H1 (cell line): Measurements from ENCODE around the gene PKP3. TPM values are rescaled to one million over a fixed set of nuclear protein-coding genes. Genes with fewer than 3 reads are reported as not detected.

Experiments used
- CTCF ChIA-PET: fragments of 300-600 bp; sonication (Branson Sonifier 250); formaldehyde crosslinking; loops from one replicate; lab custom pipeline; 2021; ENCODE audit not compliant: partially characterized antibody; lab: Charles Lee
- POLR2A ChIA-PET: fragments of 300-600 bp; sonication (Branson Sonifier 250); formaldehyde crosslinking; loops from one replicate; lab custom pipeline; 2021; ENCODE audit warnings: inconsistent platforms; ENCODE audit not compliant: partially characterized antibody; lab: Charles Lee
- DNase-seq, 2 experiments: peaks; one replicate each; pipeline versions ENCODE4 v3.0.0 to v3.0.0-alpha.2; 2010 to 2022; ENCODE audit warnings: low spot score in 2 of 2, low read depth in 1 of 2, mixed read lengths in 1 of 2
- FAIRE-seq: peaks from 2 replicates; lab custom pipeline; 2011; peaks lifted over from hg19 to GRCh38; lab: Jason Lieb, UNC
- H2AFZ ChIP-seq: 2 replicates; pipeline ENCODE4 v1.8.1; 2012; ENCODE audit warnings: low read length, inconsistent platforms
- H2AK5ac ChIP-seq: 2 replicates; pipeline ENCODE4 v1.6.1; 2013; ENCODE audit warnings: low read depth, low read length
- H2BK120ac ChIP-seq: replicated peaks from 2 replicates; pipeline ENCODE3; 2013; ENCODE audit warnings: low read depth, low read length, inconsistent platforms
- H2BK12ac ChIP-seq: 2 replicates; pipeline ENCODE4 v1.6.1; 2013; ENCODE audit warnings: low read depth, low read length
- H2BK15ac ChIP-seq: 2 replicates; pipeline ENCODE4 v1.6.1; 2013; ENCODE audit warnings: low read length
- H2BK20ac ChIP-seq: 2 replicates; pipeline ENCODE4 v1.6.1; 2013; ENCODE audit warnings: low read length
- H2BK5ac ChIP-seq: 2 replicates; pipeline ENCODE4 v1.6.1; 2013; ENCODE audit warnings: low read depth, low read length
- H3K14ac ChIP-seq: 2 replicates; pipeline ENCODE4 v1.6.1; 2013; ENCODE audit warnings: inconsistent platforms; ENCODE audit not compliant: insufficient read length
- H3K18ac ChIP-seq: 2 replicates; pipeline ENCODE4 v1.6.1; 2013; ENCODE audit warnings: low read length; ENCODE audit errors: extremely low read depth
- H3K23ac ChIP-seq: 2 replicates; pipeline ENCODE4 v1.6.1; 2013; ENCODE audit warnings: inconsistent platforms; ENCODE audit not compliant: insufficient read length
- H3K23me2 ChIP-seq: 2 replicates; pipeline ENCODE4 v1.6.1; 2013; ENCODE audit warnings: low read depth, low read length
- H3K27ac ChIP-seq: 2 replicates; pipeline ENCODE4 v1.6.1; 2011; ENCODE audit warnings: low read depth, low read length, inconsistent platforms
- H3K27me3 ChIP-seq, 4 experiments: replicated peaks in 1 of 4; 1 replicate in 1 of 4; 2 replicates in 3 of 4; pipeline versions ENCODE4 v1.6.1 to v1.8.1; 2011 to 2013; ENCODE audit warnings: low read length in 3 of 4, mild to moderate bottlenecking in 3 of 4, inconsistent platforms in 2 of 4, mixed read lengths in 2 of 4, moderate library complexity in 1 of 4; ENCODE audit not compliant: control insufficient read depth in 3 of 4, insufficient read depth in 3 of 4; ENCODE audit errors: extremely low read depth in 1 of 4
- H3K36me3 ChIP-seq, 4 experiments: 2 replicates each; pipeline versions ENCODE4 v1.6.1 to v1.8.1; 2011 to 2013; ENCODE audit warnings: mild to moderate bottlenecking in 4 of 4, low read length in 3 of 4, moderate library complexity in 2 of 4, control low read depth in 1 of 4, inconsistent platforms in 1 of 4; ENCODE audit not compliant: insufficient read depth in 4 of 4, control insufficient read depth in 2 of 4
- H3K4ac ChIP-seq: replicated peaks from 2 replicates; pipeline ENCODE3; 2013; ENCODE audit warnings: low read length, low read depth, mixed read lengths, inconsistent platforms; ENCODE audit not compliant: insufficient read length
- H3K4me1 ChIP-seq, 4 experiments: replicated peaks in 1 of 4; 1 replicate in 1 of 4; 2 replicates in 3 of 4; pipeline versions ENCODE4 v1.6.1 to v1.8.1; 2011 to 2013; ENCODE audit warnings: low read length in 3 of 4, inconsistent platforms in 2 of 4, mixed read lengths in 1 of 4; ENCODE audit not compliant: insufficient read depth in 4 of 4, control insufficient read depth in 3 of 4
- H3K4me2 ChIP-seq, 2 experiments: 2 replicates each; pipeline versions ENCODE4 v1.6.1 to v1.8.1; 2011 to 2013; ENCODE audit warnings: low read depth in 2 of 2, low read length in 2 of 2, control low read depth in 1 of 2, inconsistent platforms in 1 of 2, mild to moderate bottlenecking in 1 of 2; ENCODE audit not compliant: insufficient read depth in 1 of 2
- H3K4me3 ChIP-seq, 4 experiments: fragments of 200-600, 300-600 bp in 1 of 4; sonication (generic), shearing (Covaris generic), sonication (Bioruptor Twin) in 1 of 4; 2 replicates each; pipeline versions ENCODE4 v1.5.1 to v1.8.1; 2011 to 2016; ENCODE audit warnings: low read length in 4 of 4, low read depth in 3 of 4, control low read depth in 2 of 4, inconsistent platforms in 2 of 4, mild to moderate bottlenecking in 2 of 4, mixed read lengths in 1 of 4, moderate library complexity in 1 of 4; ENCODE audit not compliant: insufficient read depth in 2 of 4; ENCODE audit errors: extremely low read depth in 1 of 4
- H3K56ac ChIP-seq: replicated peaks from 2 replicates; pipeline ENCODE3; 2013; ENCODE audit warnings: low read depth, mild to moderate bottlenecking, mixed read lengths, low read length, inconsistent platforms; ENCODE audit not compliant: insufficient read length
- H3K79me1 ChIP-seq: 2 replicates; pipeline ENCODE4 v1.6.1; 2013; ENCODE audit warnings: low read depth, low read length, control low read depth
- H3K79me2 ChIP-seq, 2 experiments: 2 replicates each; pipeline versions ENCODE4 v1.6.1 to v1.8.1; 2012 to 2013; ENCODE audit warnings: low read length in 2 of 2, mild to moderate bottlenecking in 2 of 2, inconsistent platforms in 1 of 2; ENCODE audit not compliant: insufficient read depth in 2 of 2, control insufficient read depth in 1 of 2
- H3K9ac ChIP-seq, 4 experiments: replicated peaks in 1 of 4; 1 replicate in 1 of 4; 2 replicates in 3 of 4; pipeline versions ENCODE4 v1.6.1 to v1.8.1; 2011 to 2013; ENCODE audit warnings: low read depth in 3 of 4, low read length in 3 of 4, control low read depth in 2 of 4, mild to moderate bottlenecking in 2 of 4, moderate library complexity in 2 of 4, inconsistent platforms in 1 of 4; ENCODE audit errors: extremely low read depth in 1 of 4
- H3K9me3 ChIP-seq, 2 experiments: 2 replicates each; pipeline versions ENCODE4 v1.6.1 to v1.8.1; 2012 to 2013; ENCODE audit warnings: mild to moderate bottlenecking in 2 of 2, moderate library complexity in 2 of 2, control low read depth in 1 of 2, inconsistent platforms in 1 of 2, low read depth in 1 of 2, low read length in 1 of 2, mixed read lengths in 1 of 2; ENCODE audit not compliant: insufficient read depth in 2 of 2
- H4K20me1 ChIP-seq, 2 experiments: replicated peaks in 1 of 2; 2 replicates each; pipeline versions ENCODE3 to v1.8.1; 2011 to 2013; ENCODE audit warnings: inconsistent platforms in 2 of 2, low read length in 2 of 2, mild to moderate bottlenecking in 1 of 2; ENCODE audit not compliant: insufficient read depth in 2 of 2, control insufficient read depth in 1 of 2
- H4K5ac ChIP-seq: 2 replicates; pipeline ENCODE4 v1.6.1; 2013; ENCODE audit warnings: low read length, low read depth, mixed read lengths, inconsistent platforms; ENCODE audit not compliant: insufficient read length
- H4K8ac ChIP-seq: 2 replicates; pipeline ENCODE4 v1.8.0; 2013; ENCODE audit warnings: mild to moderate bottlenecking, moderate library complexity, low read length, inconsistent platforms; ENCODE audit not compliant: insufficient read depth; ENCODE audit errors: extremely low read depth
- H4K91ac ChIP-seq: replicated peaks from 2 replicates; pipeline ENCODE3; 2013; ENCODE audit warnings: low read length, mixed read lengths, inconsistent platforms; ENCODE audit not compliant: insufficient read length
- ASH2L ChIP-seq: fragments of 200-600, 300-600 bp; sonication (generic); IDR thresholded peaks from one replicate; pipeline ENCODE4 v1.7.1; 2017; ENCODE audit warnings: low read length
- ATF3 ChIP-seq: IDR thresholded peaks from 2 replicates; pipeline ENCODE4 v1.6.1; 2011; ENCODE audit warnings: low read depth, mild to moderate bottlenecking, low read length; ENCODE audit not compliant: insufficient read depth
- CBX5 ChIP-seq: fragments of 300-800, 300-1000 bp; sonication (generic); IDR thresholded peaks from 2 replicates; pipeline ENCODE4 v1.7.1; 2016; ENCODE audit warnings: antibody characterized with exemption, low read length, low read depth
- CHD2 ChIP-seq: IDR thresholded peaks from 2 replicates; pipeline ENCODE4 v1.6.1; 2012; ENCODE audit warnings: low read length, improper control_type of control experiment
- CREB1 ChIP-seq: IDR thresholded peaks from 2 replicates; pipeline ENCODE4 v1.6.1; 2012; ENCODE audit warnings: inconsistent platforms
- EP300 ChIP-seq, 2 experiments: IDR thresholded peaks; 1 replicate in 1 of 2; 2 replicates in 1 of 2; pipeline ENCODE4 v1.6.1; 2011 to 2012; ENCODE audit warnings: low read depth in 2 of 2, low read length in 2 of 2, mild to moderate bottlenecking in 2 of 2, borderline replicate concordance in 1 of 2, inconsistent platforms in 1 of 2, moderate library complexity in 1 of 2
- KDM1A ChIP-seq: fragments of 200-600, 300-600 bp; sonication (generic); IDR thresholded peaks from 2 replicates; pipeline ENCODE4 v1.7.1; 2016; ENCODE audit warnings: mild to moderate bottlenecking, low read length, borderline replicate concordance
- PHF8 ChIP-seq: fragments of 200-600 bp; sonication (generic); conservative IDR thresholded peaks from 2 replicates; pipeline ENCODE4 v1.7.1; 2012; ENCODE audit warnings: low read depth, mild to moderate bottlenecking, inconsistent platforms, low read length, moderate library complexity
- POLR2AphosphoS5 ChIP-seq: IDR thresholded peaks from 2 replicates; pipeline ENCODE4 v1.6.1; 2011; ENCODE audit warnings: low read depth, low read length
- RNF2 ChIP-seq: fragments of 200-900, 300-1000 bp; sonication (generic); IDR thresholded peaks from 2 replicates; pipeline ENCODE4 v1.7.1; 2016; ENCODE audit warnings: borderline replicate concordance, low read depth, mild to moderate bottlenecking, antibody characterized with exemption, low read length; ENCODE audit not compliant: poor library complexity, severe bottlenecking; ENCODE audit errors: missing control alignments
- SAP30 ChIP-seq: fragments of 300-600 bp; sonication (generic); IDR thresholded peaks from 2 replicates; pipeline ENCODE4 v1.7.1; 2012; ENCODE audit warnings: low read length, moderate library complexity, mild to moderate bottlenecking, inconsistent platforms; ENCODE audit not compliant: insufficient read depth, insufficient replicate concordance
- USF2 ChIP-seq: IDR thresholded peaks from 2 replicates; pipeline ENCODE4 v1.6.1; 2011; ENCODE audit warnings: low read length, improper control_type of control experiment
- WGBS, 2 experiments: shearing (Covaris generic) in 1 of 2; methylation state at CpG; one replicate each; pipeline versions ENCODE4 v1.1.6 to v1.1.7; 2013 to 2015; ENCODE audit warnings: low lambda C conversion rate in 2 of 2, mixed read lengths in 2 of 2, inconsistent platforms in 1 of 2, low coverage in 1 of 2, missing lambda C conversion rate in 1 of 2; ENCODE audit not compliant: insufficient replicate concordance in 2 of 2, insufficient coverage in 1 of 2, insufficient read length in 1 of 2; ENCODE audit errors: extremely low coverage in 1 of 2, missing lambda C conversion rate in 1 of 2; 5-methylcytosine and 5-hydroxymethylcytosine counted together
- polyA plus RNA-seq, 7 experiments: library from polyadenylated mRNA; depleted of rRNA in 3 of 7; stranded (reverse) in 5 of 7; unstranded in 2 of 7; fragments of >200 nt in 5 of 7; fragments of 200-250 nt in 2 of 7; gene quantifications; 1 replicate in 5 of 7; 2 replicates in 1 of 7; 4 replicates in 1 of 7; pipeline versions ENCODE4 v1.2.1 to v1.2.3, GENCODE V29; 2011 to 2013; ENCODE audit warnings: missing spikeins in 2 of 7, mixed read lengths in 2 of 7
- total RNA-seq: library from RNA; stranded (reverse); fragmentation: NEBNext Ultra II Directional; extraction: Animal tissue kit (Norgen Biotek cat#: 25700); gene quantifications from 2 replicates; pipeline ENCODE4 v1.2.1, GENCODE V29; 2021

PKP3 gene
- total and polyA plus RNA-seq, 2 of the 8 experiments (the other 6 are each of a cell fraction or from before 2014, with no cell fraction given): 16.7 to 28.7 TPM

- H3K18ac ChIP-seq: no peak overlapping the region
- peak overlapping the region; percentile 24; the same call in 1 of the 2 replicates for H2BK5ac ChIP-seq
- no peak overlapping the region for H2BK15ac ChIP-seq
- no peak overlapping the region for H3K23ac ChIP-seq
- POLR2A ChIA-PET: no interaction called here
- H4K8ac ChIP-seq: no peak overlapping the region
- H2AK5ac ChIP-seq: no peak overlapping the region
- no peaks in the 10 kb centered on the region; a peak in 1 of 7 replicates for H3K4me1 ChIP-seq
- no peaks in the 10 kb centered on the region for H3K36me3 ChIP-seq
- no peak overlapping the region for H2BK12ac ChIP-seq
- H3K4me2 ChIP-seq: no peak overlapping the region
- no peaks in the 10 kb centered on the region for H3K23me2 ChIP-seq
- no peaks in the 10 kb centered on the region for H3K9me3 ChIP-seq
- H3K9ac ChIP-seq: no peak overlapping the region
- H2BK20ac ChIP-seq: no peak overlapping the region
- no peak overlapping the region for H2AFZ ChIP-seq
- no peak overlapping the region for H3K4me3 ChIP-seq
- no peaks in the 10 kb centered on the region for H4K20me1 ChIP-seq
- DNase-seq (no peak), FAIRE-seq (no peak)
- H3K27me3 ChIP-seq: no peaks in the 10 kb centered on the region
- H3K14ac ChIP-seq: no peak overlapping the region
- 96% methylated on average over 24 of the region's 27 CpGs; no CpG with 5 or more reads in 1 of the 2 experiments for WGBS, 2 experiments
- H3K79me1 ChIP-seq: no peaks in the 10 kb centered on the region
- CTCF ChIA-PET: interaction anchor here (0.5 to 0.6 kb wide), 2 partner anchors 89 kb away, joined by 3 read pairs; no protein-coding TSS in a partner anchor
- no peak overlapping the region for H4K5ac ChIP-seq
- no peak overlapping the region for H3K4ac ChIP-seq
- H3K27ac ChIP-seq: no peak overlapping the region
- no peak overlapping the region for H4K91ac ChIP-seq
- no peak overlapping the region for H2BK120ac ChIP-seq
- no peak overlapping the region for H3K56ac ChIP-seq
- H3K79me2 ChIP-seq: no peaks in the 10 kb centered on the region
- TF ChIP-seq CBX5 (no peak), PHF8 (no peak), ASH2L (no peak), POLR2AphosphoS5 (no peak), USF2 (no peak), EP300 (IDR thresholded peaks at IDR 0.05; ENCODE audit: borderline replicate concordance in 1 of 2, low read depth in 2 of 2, low read length in 2 of 2) (no peak), CREB1 (no peak), ATF3 (no peak), KDM1A (no peak), CHD2 (no peak), SAP30 (no peak), RNF2 (no peak)
Measured at GRCh38 chr11:429391-429790, 35.4 kb downstream of the PKP3 start.
